Umbilical cord (tissue), 2 donors: Measurements from ENCODE around the gene ABLIM2. TPM values are rescaled to one million over a fixed set of nuclear protein-coding genes. Genes with fewer than 3 reads are reported as not detected.

Source experiments
- DNase-seq: peaks from one replicate; pipeline ENCODE4 v3.0.0-alpha.2; 2015; ENCODE audit warnings: low spot score
- total RNA-seq: library from RNA; depleted of rRNA; stranded (reverse); fragments of >200 nt; gene quantifications from one replicate; pipeline ENCODE4 v1.2.3, GENCODE V29; 2014; ENCODE audit warnings: low replicate concordance; ENCODE audit not compliant: insufficient read depth

The ABLIM2 gene
- total RNA-seq, 1 donor from 2014 or later = 0.96 TPM

DNA sequence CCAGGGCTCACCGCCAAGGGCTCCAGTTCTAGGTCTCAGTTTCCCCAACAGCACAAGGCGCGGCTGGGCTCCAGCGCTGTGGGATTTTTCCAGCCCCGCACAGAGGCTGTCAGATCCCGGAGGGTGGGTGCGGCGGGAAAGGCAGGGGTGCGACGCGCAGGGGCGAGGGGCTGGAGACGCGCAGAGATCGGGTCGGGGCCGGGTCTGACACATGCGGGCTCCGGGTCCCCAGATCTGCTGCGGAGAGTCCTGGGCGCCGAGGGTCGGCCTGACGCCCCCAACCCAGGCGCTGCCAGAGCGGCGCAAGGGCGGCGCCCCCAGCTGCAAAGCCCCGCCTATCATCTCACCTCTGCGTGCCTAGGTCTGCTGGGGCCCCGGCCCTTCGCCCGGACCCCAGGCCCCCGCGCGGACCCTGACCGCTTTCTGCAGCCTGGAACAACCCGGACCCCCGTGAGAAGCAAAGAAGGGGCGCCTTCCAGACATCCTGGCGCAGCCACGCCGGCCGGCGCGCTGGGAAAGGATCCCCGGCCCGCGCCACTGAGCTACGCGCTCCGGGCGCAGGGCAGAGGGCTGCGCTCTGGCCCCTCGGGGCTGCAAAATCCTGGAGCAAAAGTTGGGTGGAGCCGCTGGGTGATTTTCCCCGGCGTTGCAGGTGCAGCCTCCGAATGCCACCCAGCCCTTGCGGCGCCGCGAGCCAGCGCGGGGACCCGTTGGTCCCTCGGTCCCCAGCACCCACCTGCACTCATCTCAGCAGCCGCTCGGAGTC lies 486 bp downstream of the ABLIM2 start:
- no peak for DNase-seq

DNA sequence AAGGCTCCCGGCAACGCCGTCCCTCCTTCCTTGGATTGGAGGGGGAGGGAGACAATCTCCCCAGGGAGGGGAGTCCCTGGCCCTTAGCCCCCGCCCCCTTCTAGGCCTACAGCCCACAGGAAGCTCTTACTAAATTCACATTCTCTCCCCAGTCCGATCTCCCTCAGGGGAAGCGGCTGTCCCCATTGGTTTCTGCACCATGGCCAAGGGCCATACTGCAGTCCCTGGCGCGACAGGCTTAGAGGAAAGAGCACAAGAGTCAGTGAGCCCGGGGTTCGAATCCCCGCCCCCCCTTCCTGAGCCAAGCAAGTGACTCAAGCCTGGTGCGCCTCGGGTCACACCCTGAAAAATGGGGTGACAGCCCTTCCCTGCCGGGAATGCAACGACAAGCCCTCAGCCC lies 1.1 kb downstream of the ABLIM2 start:
- DNase-seq = no peak

DNA sequence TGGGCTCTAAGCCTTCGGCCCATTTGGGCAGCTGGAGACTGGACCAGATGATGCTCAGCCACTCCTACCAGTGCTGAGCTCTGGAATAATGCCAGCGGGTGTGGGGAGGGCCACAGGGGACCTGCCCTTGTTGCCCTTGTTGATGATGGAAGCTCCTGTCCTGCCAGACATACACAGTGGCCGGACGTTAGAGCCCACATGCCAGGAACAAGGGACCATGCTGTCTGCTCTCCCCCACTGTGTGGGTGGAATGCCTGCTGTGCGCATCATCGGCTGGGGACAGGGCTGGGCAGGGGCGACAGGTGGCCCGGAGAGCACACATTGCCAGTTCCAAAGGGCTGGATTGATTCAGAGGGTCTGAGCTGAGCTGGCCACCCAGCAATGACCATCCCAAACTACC lies 2.0 kb downstream of the ABLIM2 start:
- DNase-seq = no peak

DNA sequence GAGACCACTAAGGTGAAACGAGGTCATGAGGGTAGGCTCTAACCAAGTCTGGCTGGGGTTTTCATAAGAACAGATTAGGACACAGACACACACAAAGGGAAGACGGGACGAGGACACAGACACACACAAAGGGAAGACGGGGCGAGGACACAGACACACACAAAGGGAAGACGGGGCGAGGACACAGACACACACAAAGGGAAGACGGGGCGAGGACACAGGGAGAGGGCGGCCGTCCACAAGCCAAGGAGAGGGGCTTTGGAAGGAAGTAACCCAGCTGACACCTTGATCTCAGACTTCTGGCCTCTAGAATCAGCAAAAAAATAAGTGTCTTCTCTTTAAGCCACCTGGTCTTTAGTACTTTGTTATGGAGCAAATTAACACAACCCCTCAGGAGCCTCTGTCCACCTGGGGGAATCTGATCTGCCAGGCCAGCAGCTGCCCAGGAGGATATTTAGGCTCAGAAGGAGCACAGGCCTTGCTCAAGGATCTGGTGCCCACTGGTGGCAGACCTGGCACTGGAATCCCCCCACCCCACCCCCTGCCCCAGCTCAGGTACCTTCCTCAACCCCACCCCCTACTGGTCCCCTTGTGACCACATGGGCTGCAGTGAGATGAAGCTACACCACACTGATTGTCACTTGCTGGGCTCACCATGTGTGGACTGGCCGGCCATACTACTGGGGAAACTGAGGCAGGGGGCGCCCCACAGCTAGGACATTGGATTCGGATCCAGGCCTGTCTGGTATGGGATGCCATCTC lies 2.8 kb downstream of the ABLIM2 start:
- DNase-seq = no peak

DNA sequence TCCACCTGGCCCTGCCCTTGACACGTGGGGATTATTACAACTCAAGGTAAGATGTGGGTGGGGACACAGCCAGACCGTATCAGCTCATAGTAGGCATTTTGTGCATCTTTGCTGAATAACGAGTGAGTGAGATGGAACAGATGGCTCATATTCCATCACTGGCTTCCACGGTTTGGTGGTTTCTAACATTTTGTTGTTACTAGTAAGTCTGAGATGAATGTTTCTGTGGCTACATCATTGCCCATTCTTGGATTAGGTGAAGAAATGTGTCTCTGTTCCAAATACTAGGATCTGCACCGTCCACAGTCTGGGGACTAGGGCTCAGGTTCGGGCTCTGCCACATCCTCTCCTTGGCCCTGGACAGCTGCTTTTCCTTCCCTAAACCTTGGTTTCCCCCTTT lies 3.6 kb downstream of the ABLIM2 start:
- DNase-seq = no peak

DNA sequence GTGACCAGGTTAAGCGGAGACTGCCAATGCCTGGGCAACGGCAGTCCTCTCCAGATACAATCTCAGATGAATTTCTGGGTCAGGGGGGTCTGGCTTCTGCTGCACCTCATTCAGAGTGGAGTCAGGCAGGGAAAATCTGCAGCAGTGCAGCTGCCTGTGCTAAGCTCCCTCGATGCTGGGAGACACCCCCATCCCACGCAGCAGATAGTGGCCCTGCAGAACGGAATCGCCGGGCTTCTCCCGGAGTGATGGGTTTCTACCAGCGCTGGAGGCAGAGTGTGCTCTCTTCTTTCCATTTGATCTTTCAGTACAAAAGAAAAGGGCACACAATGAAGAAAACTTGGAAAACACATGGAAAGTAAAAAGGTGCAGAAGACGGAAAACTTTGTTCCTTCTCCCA lies 5.2 kb downstream of the ABLIM2 start:
- DNase-seq = no peak

DNA sequence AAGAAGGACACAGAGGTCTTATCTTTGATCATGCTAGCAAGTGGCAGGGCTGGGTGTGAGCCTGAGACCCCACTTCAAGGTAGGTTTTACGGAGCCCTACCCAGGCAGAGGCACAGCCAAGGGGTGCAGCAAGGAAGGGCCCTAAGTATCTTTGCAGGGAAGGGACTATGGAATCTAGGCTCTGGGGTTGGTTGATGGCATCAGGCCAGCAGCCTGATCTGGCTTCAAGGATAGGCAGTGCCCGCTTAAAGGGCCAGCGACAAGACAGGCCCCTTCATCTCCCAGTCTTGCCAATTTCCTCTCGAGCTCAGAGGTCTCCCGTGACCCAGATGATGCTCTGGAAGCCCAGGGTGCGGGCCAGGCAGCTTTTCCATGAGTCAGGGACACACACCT lies 5.8 kb downstream of the ABLIM2 start:
- no peak for DNase-seq

DNA sequence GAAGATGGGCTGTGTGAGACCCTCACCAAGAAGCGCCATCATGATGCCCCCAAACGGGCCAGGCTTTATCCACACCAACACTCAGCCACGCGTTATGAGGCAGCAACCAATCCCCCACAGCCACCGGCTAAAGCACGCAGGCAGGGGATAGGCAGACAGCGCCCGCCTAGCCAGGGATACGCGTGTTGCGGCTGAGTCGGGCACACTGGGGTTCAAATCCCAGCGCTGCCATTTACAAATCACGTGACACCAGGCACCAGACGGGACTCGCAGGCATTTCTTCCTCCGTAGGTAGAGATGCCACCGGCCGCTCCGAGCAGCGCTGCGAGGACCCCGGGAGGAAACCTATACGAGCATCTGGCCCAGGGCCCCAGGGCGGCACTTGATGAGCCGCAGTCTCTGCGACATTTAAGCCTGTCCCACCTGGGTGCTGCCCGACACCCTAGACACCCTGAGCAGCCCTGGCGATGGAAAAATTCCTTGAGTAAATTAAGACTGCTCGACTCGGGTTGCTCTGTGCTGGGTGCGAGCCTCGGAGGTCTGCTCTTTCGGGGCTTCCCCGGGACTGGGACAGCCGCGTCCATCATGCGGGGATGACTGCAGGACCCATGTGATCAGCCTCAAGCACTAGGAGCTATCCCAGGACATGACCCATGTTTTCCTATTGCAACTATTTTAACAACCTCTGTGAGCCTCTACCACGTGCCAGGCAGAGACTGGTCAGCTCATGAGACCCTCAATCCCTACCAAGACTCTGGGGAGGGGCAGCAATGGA lies 6.3 kb downstream of the ABLIM2 start:
- DNase-seq = no peak

DNA sequence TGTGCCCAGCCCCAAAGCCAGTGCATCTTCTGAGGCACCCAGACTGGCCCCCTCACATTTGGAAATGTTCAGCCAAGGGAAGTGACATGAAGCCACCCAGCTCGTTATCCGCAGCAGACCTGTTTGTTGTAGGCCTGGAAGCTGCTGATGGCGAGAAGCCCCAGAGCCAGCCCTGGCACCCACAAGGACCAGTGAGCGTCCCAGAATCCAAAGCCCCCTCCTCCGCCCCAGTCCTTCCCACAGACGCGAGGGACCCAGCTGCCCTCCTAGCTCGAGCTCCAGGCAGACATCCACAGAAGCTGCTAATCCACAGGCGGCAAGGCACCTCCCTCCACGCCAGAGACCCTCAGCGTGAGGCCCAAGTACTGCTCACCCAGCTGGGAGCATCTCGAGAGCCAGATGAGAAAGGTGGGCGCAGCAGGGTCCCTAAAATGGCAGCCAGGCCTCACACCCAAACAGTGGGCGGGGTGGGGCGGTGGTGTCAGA lies 7.4 kb downstream of the ABLIM2 start:
- no peak for DNase-seq

DNA sequence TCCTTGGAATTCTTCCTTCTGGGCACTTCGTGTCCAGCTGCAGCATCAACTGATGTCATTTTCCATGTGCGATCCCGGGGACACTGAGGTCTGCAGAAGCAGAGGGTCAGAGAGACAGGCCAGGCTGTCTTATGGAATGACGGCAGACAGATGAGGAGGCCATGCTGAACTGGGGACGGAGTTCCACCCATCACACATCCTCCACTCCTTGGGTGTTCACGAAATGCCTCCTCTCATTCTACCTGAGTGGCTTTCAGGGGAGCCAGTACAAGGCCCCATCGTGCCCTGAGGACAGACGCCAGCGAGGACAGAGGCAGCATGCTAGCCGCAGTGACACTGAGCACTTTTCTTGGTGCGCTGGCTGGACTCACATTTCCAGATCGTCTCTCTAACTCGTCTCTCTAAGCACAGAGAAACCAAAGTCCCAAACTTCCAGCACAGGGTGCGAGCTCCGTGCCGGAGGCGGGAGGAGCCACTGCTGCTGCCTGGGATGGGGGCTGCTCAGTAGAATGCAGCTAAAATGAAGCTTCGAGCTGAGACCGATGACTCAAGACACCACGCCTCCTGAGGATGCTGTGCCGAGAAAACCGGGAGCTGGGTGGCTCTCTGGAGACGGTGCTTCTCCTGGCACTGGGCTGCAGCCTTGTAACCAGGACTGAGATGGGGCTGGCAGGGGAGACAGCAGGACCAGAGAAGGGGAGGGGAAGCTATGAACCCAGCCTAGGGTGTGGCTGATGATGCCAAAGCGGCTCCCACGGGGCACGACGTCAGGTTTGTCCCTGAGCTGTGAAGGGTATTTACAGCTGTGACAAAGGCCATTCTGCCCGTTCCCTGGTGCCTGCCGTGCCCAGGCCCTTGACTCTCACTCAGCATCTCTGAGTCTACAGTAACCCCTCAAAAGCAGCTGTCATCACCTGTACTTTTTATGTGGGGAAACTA lies 8.2 kb downstream of the ABLIM2 start:
- DNase-seq = no peak

DNA sequence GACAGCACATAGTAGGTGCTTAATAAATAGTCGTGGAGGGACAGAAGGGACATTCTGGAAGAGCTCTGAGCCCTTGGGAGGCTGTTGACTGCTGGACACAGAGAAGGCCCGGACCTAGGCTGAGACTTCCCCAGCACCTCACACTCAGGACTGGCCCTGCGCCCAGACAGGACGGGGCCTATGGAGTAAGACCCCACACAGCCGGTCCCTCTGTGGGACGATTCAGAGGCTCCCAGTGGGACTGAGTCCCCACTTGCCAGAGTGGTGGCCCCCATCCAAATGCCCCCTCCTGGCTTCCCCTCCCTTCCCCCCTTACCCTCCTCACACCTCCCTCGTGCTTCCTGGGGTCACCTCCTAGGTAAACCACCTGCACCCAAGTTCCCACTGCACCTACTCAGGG lies 8.9 kb downstream of the ABLIM2 start:
- DNase-seq = no peak

DNA sequence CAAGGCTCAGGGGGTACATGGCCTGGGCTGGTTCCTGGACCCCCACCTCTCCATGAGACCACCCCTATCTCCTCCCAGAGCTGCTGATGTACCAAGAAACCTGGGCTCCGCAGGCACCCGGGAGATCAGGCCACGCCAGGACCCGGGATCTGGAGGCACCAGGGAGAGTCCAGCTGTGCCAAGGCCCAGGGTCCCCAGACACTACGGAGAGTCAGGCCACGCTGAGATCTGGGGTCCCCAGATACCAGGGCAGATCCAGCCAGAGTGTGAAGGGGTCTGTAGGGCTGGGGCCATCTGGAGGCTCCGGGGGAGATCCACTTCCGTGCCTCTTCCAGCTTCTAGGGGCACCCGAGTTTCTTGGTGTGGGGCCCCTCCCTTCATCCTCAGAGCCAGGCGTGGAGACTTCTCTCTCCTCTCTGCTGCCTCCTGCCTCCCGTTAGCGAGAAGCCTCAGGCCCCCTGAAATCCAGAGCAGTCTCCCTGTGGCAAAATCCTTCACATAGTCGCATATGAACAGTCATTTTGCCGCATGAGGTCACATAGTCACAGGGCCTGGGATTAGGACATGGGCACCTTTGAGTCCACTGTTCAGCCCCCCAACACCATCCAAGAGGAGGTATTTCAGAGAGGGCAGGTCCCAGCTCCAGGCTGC lies 9.7 kb downstream of the ABLIM2 start:
- DNase-seq = no peak

DNA sequence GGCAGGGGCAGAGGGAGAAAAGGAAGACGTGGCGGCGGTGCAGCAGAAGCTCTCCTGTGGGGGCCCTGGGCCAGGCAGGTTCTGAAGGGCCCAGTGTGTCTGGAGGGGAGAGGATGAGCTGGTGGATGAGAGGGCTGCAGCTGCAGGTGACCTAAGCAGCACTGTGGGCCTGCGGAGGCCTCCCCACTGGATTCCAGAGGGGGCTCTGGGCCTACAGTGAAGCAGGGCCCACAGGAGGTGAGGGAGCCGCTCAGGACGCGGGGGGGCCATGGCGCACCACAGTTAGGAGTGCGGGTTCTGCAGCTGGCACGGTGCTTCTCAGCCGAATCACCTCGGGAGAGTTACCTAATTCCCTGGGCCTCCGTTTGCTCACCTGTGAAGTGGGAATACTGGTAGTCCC lies 10.5 kb downstream of the ABLIM2 start:
- DNase-seq = no peak

DNA sequence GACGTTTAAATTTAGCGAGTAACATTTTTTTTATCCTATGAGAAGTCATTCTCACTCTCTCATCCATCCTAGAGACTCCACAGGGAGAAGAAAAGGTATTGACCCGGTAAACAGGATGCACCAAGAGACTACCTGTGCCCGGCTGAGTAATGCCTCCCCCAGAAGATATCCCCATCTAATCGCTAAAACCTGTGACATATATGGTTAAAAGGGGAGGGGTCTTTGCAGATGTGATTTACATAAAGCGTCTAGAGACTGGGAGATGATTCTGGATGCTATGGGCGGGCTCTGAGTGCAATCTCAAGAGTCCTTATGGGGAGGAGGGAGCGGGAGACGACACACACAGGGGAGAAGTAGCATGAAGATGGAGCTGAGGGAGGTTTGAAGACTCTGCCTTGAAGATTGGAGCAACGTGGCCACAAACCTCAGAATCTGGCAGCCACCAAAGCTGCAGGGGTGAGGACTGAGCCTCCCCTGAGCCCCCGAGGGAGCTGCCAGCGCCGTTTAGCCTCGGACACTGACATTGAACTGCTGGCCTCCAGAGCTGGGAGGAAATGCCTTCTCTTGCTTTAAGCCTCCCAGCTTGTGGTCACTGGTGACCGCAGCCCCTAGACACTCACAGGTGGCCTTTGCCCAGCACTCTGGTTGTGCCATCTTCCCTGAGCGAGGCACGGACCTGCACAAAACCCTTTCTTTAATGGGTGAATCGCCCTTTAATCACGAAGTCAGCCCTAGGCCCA lies 11.2 kb downstream of the ABLIM2 start:
- DNase-seq = no peak

DNA sequence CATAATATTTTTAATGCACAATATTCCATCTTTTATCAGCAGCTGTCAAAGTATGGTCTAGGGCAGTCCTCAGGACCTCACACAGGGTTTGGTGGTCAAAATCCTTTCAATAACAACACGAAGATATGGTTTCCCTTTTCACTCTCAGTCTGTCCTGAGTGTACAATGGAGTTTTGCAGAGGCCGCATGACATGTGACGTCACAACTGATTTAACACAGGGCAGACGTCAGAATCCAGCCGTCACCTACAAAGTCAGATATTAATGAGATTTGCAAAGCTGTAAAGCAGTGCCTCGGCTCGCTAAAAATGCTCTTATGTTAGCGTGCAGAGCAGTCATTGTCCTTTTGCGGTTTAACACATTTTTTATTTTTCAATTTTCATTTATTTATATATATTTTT lies 12.5 kb downstream of the ABLIM2 start:
- no peak for DNase-seq

DNA sequence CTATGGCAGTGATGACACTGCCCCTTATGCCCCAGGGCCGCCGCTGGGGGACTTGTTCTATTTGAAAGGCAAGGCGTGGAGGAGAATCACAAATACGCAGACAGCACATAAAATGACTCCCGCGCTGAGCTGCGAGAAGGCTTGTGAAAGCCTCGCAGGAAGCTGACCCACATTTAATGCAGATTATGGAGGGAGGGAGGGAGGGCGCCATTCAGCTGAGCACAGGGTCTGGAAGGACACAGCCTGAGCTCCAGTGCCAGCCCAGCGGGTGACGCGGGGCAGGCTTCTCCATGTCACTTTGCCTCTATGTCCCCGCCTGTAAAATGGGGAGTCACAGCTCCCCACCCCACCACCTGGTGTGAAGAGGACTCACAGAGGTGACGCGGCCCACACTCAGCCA lies 14.3 kb downstream of the ABLIM2 start:
- DNase-seq = peak; percentile 41

DNA sequence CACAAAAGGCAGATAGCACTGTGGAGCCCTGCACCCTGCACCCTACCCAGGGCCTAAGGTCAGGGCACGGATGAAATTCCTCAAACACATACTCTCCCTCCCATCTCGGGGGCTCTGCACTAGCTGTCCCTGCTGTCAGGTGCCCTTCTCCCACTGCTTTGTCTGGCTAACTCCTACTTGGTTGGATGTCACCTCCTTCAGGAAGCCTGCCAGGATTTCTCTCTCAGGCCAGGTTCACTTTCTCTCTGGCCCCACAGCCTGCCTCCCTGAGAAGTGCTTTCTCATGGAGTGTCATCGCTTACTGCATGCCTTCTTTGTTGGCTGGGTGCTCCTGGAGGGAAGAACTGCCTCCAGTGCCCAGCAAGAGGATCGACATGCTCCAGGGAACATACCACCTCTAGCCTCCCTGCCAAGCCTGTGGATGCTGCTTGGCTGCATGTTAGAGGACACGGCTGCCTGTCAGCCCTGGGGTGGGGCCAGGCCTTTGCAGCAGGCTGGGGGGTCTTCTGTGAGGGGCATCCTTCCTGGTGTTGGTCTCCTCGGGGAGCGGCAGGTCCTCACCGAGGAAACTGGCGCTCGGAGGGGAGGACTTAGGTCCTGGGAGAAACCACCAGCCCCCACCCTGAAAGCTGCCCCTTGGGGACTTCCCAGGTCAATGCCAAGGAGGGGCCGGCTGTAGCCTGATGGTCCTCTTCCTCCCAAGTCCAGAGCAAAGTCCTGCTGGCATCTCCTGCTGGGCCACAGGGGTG lies 15.0 kb downstream of the ABLIM2 start:
- DNase-seq = no peak

DNA sequence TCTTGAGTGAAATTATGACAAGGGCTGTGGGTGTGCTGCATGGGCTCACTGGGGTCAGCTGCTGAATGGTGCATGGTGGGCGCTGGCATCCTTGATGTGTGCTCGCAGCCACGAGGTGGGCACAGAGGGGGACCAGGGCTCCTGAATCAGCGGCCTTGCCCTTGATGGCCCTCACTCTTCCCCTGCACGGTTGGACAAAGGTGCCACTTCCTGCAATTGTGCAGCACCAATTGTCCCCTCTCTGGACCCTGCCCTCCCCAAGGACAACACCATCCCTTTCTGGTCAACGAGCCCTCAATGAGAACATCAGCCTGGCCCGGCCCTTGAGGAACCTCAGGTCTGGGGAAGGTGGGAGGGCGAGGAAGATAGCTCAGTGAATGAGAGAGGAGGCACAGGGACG lies 16.1 kb downstream of the ABLIM2 start:
- DNase-seq = no peak

DNA sequence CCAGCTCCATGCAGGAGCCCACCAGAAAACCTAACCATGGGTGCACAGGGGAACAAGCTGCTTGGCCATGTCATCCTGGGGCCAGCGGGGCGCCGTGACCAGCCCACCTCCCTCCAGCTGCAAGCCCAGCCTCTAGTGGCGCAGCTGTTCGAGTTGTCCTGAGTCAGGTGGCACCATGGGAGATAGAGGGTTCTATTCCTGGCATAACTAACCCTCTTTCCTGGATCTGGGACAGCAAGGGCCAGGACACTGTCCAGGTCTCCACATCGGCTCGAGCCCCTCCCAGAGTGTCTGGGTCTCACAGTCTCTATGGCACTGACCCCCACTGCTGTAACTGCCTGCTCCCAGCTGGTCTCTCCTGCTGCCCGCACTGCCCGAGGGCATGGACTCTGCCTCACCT lies 16.7 kb downstream of the ABLIM2 start:
- DNase-seq = no peak
